Measurements from ENCODE around the gene KCNQ1.

KCNQ1 gene

GRCh38 chr11:2410616-2411015, 34.2 kb upstream of the KCNQ1 start:
- no peak for DNase-seq

GRCh38 chr11:2411446-2412305, 33.1 kb upstream of the KCNQ1 start:
- no peak for DNase-seq

- DNase-seq, result no peak
Observed at GRCh38 chr11:2412323-2412722, 32.5 kb upstream of the KCNQ1 start.

- DNase-seq, result no peak
Observed at GRCh38 chr11:2413742-2414579, 30.8 kb upstream of the KCNQ1 start.

GRCh38 chr11:2414616-2415015, 30.2 kb upstream of the KCNQ1 start:
- DNase-seq, result no peak

GRCh38 chr11:2415171-2415570, 29.6 kb upstream of the KCNQ1 start:
- DNase-seq, result no peak

GRCh38 chr11:2415601-2416380, 29.0 kb upstream of the KCNQ1 start:
- no peak for DNase-seq

GRCh38 chr11:2416765-2417164, 28.0 kb upstream of the KCNQ1 start:
- no peak for DNase-seq

- DNase-seq, result no peak
Observed at GRCh38 chr11:2417856-2418692, 26.7 kb upstream of the KCNQ1 start.

- no peak for DNase-seq
Observed at GRCh38 chr11:2418693-2419360, 26.0 kb upstream of the KCNQ1 start.

GRCh38 chr11:2419638-2420501, 24.9 kb upstream of the KCNQ1 start:
- DNase-seq, result peak; percentile 85

- peak; percentile 87 for DNase-seq
Observed at GRCh38 chr11:2420502-2421225, 24.1 kb upstream of the KCNQ1 start.

GRCh38 chr11:2421226-2421994, 23.4 kb upstream of the KCNQ1 start:
- no peak for DNase-seq

GRCh38 chr11:2421996-2422395, 22.8 kb upstream of the KCNQ1 start:
- no peak for DNase-seq

- DNase-seq, result no peak
Observed at GRCh38 chr11:2422461-2423156, 22.2 kb upstream of the KCNQ1 start.

- no peak for DNase-seq
Observed at GRCh38 chr11:2423157-2424025, 21.4 kb upstream of the KCNQ1 start.

GRCh38 chr11:2424811-2425495, 19.9 kb upstream of the KCNQ1 start:
- no peak for DNase-seq

All from activated CD8-positive, alpha-beta memory T cell treated with anti-CD3 and anti-CD28 coated beads, Interleukin-2, amount 50 U/mL, for 48 hours (primary cell).